Ishikawa (cell line): ENCODE results near the gene CHPF2.

Source experiments
- CEBPB ChIP-seq: IDR thresholded peaks from 2 replicates; pipeline ENCODE4 v1.6.1; 2012
- USF1 ChIP-seq: IDR thresholded peaks from 2 replicates; pipeline ENCODE4 v1.6.1; 2012
- TF ChIP-seq, protein P1 (sequence below): IDR thresholded peaks from 2 replicates; pipeline ENCODE4 v1.6.1; 2012; ENCODE audit warnings: low read depth, mild to moderate bottlenecking

- no peak for TF ChIP-seq CEBPB
- no peak for TF ChIP-seq USF1
- TF ChIP-seq, protein P1, sequence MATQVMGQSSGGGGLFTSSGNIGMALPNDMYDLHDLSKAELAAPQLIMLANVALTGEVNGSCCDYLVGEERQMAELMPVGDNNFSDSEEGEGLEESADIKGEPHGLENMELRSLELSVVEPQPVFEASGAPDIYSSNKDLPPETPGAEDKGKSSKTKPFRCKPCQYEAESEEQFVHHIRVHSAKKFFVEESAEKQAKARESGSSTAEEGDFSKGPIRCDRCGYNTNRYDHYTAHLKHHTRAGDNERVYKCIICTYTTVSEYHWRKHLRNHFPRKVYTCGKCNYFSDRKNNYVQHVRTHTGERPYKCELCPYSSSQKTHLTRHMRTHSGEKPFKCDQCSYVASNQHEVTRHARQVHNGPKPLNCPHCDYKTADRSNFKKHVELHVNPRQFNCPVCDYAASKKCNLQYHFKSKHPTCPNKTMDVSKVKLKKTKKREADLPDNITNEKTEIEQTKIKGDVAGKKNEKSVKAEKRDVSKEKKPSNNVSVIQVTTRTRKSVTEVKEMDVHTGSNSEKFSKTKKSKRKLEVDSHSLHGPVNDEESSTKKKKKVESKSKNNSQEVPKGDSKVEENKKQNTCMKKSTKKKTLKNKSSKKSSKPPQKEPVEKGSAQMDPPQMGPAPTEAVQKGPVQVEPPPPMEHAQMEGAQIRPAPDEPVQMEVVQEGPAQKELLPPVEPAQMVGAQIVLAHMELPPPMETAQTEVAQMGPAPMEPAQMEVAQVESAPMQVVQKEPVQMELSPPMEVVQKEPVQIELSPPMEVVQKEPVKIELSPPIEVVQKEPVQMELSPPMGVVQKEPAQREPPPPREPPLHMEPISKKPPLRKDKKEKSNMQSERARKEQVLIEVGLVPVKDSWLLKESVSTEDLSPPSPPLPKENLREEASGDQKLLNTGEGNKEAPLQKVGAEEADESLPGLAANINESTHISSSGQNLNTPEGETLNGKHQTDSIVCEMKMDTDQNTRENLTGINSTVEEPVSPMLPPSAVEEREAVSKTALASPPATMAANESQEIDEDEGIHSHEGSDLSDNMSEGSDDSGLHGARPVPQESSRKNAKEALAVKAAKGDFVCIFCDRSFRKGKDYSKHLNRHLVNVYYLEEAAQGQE, result no peak
Measured at GRCh38 chr7:151281686-151282085, 49.4 kb downstream of the CHPF2 start.
